GM18867 (cell line): ENCODE data around the gene SDS.

Experiments used
- ATAC-seq: cut with Tn5 transposase; IDR thresholded peaks from one replicate; pipeline ENCODE4 v1.9.1; 2021; ENCODE audit warnings: mild to moderate bottlenecking, moderate library complexity; ENCODE audit not compliant: unreplicated experiment

SDS gene, protein sequence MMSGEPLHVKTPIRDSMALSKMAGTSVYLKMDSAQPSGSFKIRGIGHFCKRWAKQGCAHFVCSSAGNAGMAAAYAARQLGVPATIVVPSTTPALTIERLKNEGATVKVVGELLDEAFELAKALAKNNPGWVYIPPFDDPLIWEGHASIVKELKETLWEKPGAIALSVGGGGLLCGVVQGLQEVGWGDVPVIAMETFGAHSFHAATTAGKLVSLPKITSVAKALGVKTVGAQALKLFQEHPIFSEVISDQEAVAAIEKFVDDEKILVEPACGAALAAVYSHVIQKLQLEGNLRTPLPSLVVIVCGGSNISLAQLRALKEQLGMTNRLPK

DNA sequence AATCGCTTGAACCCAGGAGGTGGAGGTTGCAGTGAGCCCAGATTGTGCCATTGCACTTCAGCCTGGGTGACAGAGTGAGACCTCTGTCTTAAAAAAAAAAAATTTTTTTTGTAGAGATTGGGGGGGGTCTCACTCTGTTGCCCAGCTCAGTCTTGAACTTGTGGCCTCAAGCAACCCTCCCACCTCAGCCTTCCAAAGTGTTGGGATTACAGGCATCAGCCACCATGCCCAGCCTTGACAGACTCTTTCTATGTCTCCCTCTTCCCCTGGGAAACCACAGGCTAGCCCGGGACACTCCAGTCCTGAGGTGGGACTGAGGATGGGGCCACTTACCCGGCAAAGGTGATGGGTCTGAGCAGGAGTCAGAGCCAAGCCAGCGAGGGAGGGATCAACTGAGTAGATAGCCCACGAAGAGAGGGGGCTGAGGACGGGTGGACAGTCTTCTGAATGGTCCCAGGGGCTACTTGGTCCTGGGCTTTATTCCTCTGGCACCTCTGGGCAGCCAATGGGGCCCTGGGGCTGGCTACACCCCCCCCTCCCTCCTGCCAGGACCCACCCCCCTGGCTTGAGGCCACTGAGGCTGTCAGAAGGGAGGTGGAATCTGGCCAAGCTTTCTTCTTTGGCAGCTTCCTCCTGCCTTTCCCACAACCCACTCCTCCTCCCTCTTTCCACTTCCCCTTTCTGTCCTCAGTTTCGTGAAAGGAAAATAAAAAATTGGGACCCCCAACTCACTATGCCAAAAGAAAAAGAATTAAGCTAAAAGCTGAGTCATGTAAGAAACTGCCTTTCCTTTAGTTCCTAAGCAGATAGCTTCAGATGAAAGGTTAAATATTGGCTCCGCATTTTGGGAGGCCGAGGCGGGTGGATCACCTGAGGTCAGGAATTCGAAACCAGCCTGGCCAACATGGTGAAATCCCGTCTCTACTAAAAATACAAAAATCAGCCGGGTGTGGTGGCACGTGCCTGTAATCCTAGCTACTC is at the start of gene SDS:
TSS of gene SDS (minus strand) at position 453 of the 981 bp plus-strand sequence. CDS start 4,179 bp downstream, outside the sequence.
- no peak for ATAC-seq

DNA sequence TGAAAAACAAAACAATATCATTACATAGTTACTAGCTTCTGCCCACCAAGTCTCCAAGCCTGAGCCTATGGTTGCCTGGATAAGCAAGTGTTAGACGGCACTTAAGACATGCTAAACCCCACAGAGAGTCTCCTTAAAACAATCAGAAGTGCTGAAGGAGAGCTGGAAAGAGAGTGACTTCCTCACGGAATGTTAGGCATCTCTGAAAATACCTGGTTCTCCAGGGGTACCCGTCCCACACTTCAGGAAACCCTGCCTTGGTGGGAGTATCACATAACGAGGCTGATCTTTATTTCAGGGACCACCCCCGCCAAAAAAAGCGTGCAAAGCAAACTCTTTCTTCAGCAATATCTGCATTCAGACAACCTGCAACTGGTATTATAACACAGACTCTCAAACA is 49.6 kb upstream of the SDS start:
- ATAC-seq, result no peak

GRCh38 chr12:113452458-113452857 is 48.8 kb upstream of the SDS start:
- ATAC-seq, result no peak

DNA sequence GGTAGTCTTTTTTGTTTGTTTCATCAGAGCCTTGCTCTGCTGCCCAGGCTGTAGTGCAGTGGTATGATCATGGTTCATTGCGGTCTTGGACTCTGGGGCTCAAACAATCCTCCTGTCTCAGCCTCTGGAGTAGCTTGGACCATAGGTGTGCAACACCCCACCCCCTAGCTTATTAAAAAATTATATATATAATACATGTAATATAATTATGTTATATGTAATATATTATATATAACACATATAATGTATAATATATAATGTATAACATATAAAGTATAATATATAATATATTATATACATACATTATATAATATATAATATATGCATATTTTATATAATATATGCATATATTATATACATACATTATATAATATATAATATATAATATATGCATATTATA is 46.2 kb upstream of the SDS start:
- ATAC-seq, result no peak

DNA sequence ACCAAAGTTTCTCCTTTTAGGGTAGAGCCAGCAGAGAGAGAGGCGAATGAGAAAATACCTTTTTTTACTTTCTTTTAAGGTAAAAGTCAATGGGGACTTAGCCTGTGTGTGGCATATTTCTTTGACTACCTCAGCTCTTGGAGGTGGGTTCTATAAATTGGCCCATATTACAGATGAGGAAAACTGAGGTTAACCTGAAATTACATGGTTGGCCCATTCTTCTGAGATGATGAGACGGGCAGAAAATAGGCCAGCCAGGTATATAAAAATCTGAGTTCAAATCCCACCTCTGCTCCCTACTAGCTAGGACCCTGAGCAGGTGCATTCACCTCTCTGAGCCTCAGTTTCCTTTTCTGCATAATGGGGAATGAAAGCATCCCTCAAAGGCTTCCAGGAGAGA is 45.6 kb upstream of the SDS start:
- no peak for ATAC-seq

DNA sequence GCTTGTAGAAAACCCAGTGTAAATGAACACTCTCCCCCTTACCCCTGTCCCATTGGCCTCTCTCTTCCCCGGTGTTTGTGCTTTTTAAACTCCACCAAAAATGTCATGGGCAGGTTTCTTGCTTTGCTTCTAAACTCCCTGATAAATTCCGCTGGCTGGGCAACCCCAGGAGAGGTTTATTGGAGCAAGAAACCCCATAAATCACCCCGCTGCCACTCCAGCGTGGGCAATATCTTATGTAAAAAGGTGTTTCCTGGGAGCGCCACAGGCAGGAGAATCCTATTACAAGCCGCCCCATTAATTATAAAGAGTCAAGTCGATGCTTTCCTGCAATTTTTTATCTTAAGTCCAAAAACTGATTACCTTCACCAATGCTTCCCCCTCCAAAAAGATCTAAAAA is 45.2 kb upstream of the SDS start:
- ATAC-seq, result no peak

DNA sequence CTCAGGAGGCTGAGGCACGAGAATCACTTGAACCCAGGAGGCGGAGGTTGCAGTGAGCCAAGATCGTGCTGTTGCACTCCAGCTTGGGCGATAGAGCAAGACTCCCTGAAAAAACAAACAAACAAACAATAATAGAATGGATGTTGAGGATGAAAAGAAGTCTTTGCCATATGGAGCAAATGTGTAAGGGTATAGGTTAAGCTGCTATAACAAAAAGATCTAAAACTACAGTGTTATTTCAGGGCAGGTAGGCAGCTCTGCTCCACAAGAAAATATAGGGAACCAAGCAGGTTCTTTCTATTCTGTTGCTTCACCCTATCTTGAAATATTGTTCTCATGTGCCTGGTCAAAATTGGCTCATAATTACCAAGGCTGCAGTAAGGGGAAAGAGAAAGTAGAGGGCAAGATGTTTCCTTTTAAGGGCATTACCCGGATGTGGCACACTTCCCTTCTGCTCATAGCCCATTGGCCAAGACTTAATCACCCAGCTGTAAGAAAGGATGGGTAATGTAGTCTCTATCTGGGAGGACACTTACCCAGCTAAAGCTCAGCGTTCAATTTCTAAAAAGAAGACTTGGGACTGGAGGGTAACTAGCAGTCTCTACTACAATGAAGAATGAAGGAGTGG is 42.0 kb upstream of the SDS start:
- ATAC-seq, result peak; percentile 59

DNA sequence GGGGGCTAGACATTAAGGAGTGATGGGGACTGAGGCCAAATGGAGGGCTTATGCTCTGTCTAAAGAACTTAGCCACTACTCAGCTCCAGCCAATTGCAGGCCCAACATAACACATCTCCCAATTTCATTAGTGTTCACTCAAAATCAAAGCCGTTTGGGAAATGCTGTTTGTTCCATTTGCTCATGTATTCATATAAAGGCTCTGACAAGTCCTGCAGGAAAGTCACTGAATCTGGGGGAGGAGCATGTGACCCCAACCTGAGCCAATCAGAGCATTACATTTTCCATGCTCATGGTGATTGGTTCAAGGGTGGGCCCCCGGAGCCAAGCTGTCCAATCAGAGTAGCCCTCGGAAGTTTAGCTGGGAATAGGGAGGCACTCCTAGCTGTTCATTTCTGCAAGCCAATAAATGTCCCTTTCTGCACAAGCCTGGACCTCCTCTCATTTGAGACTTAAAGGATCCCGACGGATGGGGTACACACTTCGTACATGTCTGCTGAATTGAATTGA is 39.4 kb upstream of the SDS start:
- no peak for ATAC-seq

DNA sequence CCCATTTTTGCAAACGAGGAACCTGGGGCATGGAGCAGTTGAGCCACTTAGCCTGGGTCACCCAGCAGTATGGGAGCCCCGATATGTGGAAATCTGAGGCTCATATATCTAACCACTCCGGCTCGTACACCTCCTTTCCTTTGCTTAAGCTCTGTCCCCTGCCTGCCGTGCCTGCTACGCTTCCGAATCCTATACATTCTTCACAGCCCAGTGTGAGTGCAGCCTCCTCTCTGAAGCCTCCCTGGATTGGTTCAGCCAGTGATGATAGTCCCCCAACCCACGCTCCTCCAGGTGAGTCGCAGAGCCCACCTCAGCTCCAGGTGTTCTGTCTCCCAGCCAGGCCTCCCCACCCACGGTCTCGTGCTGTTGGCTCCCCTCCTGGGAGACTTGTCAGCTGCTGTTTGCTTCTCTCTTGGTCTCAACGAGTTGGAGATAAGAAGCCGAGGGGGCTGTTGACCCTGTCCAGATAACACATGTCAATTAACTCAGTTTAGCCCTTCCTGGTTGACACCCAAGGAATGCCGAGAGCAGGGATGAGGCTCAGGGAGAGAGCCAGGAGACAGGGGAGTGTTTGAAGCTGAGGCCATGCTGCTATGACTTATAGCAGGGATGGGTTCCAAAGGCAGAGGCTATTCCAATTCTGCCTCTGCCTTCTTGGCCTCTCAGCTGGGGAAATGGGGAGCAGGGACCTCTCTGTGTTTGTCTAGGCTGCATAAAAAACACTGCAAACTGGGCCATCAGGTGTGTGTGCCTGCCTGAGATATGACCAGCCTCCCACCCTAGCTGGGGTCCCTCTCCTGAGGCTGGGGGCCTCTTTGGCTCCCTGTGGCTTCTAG is 37.5 kb upstream of the SDS start:
- no peak for ATAC-seq

DNA sequence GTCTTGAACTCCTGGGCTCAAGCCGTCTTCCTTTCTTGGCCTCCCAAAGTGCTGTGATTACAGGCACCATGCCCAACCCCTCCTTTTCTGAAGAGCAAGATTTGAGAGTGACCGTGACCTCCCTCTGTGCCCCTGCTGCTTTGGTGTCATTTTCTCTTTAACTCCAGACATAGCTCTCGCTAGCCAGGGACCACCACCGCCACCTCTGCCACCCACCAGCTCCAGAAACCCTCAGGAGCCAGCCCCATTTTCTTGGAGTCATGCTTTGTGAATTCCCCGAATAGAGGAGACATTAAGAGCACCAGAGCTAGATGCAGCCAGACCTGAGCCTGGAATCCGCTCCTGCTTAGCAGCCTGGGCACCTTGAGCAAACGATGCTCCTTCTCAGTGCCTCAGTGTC is 36.6 kb upstream of the SDS start:
- ATAC-seq, result no peak

DNA sequence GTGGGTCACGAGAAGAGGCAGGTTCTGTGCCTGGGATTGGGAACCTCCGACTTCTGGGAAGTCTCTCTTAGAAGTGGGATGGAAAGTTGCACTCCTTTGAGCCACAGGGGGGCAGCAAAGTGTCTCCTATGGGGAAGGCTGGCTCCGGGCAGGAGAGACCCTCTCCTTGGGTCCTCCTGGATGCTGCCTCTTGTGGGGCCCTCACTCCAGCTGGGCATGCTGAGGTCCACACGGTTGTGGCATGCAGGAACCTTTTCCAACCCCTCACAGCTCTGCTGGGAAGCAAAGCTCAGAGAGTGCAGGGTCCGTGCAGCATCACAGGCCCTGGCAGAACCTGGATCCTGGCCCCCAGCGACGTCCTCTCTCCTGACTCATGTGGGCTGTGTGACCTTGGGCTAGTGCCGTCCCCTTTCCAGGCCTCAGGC is 35.9 kb upstream of the SDS start:
- no peak for ATAC-seq

- ATAC-seq, result no peak
These were observed 35.6 kb upstream of the SDS start for GRCh38 chr12:113439301-113439597.

- no peak for ATAC-seq
These were observed 35.0 kb upstream of the SDS start for GRCh38 chr12:113438523-113439300.

GRCh38 chr12:113437729-113438100 is 34.0 kb upstream of the SDS start:
- no peak for ATAC-seq

GRCh38 chr12:113436993-113437728 is 33.5 kb upstream of the SDS start:
- ATAC-seq, result no peak

DNA sequence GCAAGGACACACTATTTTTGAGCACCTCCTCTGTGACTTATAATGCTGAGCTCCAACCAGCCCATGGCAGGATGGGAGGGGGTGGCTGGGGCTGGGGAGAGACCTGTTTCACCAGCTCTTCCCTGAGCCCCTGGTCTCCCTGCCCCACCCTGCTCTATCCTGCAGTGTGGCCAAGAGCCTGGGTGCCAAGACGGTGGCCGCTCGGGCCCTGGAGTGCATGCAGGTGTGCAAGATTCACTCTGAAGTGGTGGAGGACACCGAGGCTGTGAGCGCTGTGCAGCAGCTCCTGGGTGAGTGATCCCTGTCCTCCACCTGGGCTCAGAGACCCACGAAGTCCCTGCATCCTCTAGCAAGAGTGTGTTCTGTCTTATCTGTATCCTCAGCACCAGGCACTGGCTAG is 32.9 kb upstream of the SDS start:
- no peak for ATAC-seq

- no peak for ATAC-seq
These were observed 31.7 kb upstream of the SDS start for GRCh38 chr12:113435367-113435766.

DNA sequence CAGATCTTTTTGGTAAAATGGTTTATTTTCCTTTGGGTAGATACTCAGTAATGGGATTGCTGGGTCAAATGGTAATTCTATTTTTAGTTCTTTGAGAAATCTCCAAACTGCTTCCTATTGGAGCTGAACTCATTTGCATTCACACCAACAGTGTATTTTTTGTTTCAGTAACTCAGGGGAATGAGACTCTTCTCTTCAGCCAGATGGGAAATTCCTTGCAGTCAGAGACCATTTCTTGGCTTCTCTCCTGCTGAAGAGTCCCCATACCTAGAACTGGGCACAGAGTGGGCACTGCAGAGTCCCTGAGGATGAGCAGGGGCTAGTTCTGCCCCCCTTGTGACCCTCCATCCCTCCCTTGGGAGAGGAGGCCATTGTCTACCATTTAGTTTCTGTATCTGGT is 29.3 kb upstream of the SDS start:
- ATAC-seq, result no peak

DNA sequence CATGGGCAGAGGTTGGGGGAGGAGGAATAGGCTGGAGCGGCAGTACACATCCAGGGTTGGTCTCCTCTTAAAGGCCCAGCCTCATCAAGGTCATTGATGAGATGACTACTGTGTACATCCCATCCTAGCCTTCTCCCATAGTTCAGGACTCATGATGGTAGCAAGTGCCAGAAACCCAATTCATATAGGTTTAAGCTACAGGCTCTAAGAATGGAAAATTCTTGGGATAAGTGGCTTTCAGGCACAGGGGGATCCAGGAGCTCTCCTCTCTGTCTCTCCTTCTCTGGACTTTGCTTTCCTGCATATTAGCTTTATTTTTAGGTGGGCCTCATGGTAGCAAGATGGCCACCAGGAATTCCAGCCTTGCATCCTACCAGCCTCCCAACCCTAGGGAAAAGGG is 24.8 kb upstream of the SDS start:
- no peak for ATAC-seq
